ENCODE results near the gene GLCE.
"Not testable (repeated sequence)": the region's sequence is repeated elsewhere in the genome, so short reads cannot be mapped to it uniquely, and the experiment has no call there.

GLCE gene

GRCh38 chr15:69299451-69299886 is 139.0 kb downstream of the GLCE start:
- no peak for DNase-seq (ENCODE audit: low spot score)

- DNase-seq (ENCODE audit: low spot score) = no peak
Measured at GRCh38 chr15:69299943-69300588, 139.6 kb downstream of the GLCE start.

DNA sequence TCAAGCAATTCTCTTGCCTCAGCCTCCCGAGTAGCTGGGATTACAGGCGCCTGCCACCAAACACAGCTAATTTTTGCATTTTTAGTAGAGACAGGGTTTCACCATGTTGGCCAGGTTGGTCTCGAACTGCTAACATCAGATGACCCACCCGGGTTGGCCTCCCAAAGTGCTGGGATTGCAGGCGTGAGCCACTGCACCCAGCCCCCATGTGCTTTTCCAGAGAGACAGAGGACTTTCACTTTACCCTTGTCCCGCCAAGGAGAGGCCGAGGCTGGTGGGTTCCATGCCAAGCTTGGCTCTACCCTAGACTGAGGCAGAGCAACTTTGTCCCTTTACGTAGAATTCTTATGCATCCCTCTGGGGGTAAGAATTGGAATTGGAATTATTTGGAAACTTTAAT is 140.7 kb downstream of the GLCE start:
- not testable (repeated sequence) for DNase-seq (ENCODE audit: low spot score)

DNA sequence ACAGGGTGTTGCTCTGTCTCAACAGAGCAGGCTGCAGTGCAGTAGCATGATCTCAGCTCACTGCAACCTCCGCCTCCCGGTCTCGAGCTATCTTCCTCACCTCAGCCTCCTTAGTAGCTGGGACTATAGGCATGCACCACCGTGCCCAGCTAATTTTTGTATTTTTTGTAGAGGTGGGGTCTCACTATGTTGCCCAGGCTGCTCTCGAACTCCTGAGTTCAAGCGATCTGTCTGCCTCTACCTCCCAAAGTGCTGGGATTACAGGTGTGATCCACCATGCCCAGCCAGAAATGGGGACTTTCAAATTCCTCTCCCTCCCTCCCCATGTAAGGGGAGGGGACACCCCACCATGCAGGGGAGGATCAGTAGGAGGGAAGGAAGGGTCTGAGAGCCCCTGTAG is 141.7 kb downstream of the GLCE start:
- not testable (repeated sequence) for DNase-seq (ENCODE audit: low spot score)

DNA sequence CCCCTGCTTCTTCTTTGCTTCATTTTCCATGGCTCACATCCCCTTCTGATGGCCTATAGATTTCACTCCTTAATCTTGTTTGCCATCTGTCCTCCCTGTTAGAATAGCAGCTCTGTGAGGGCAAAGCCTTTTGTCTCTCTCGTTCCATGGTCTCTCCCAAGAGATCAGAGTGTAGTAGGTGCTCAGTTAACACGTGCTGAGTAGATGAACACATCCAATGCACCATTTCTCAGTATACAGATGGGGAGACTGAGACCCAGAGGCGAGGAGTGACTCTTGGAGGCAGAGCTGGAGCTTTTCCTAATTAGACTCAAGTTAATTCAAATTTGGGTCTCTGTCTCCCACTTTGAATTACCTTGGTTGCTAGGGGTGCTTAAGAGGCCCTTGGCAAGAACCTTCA is 142.5 kb downstream of the GLCE start:
- no peak for DNase-seq (ENCODE audit: low spot score)

DNA sequence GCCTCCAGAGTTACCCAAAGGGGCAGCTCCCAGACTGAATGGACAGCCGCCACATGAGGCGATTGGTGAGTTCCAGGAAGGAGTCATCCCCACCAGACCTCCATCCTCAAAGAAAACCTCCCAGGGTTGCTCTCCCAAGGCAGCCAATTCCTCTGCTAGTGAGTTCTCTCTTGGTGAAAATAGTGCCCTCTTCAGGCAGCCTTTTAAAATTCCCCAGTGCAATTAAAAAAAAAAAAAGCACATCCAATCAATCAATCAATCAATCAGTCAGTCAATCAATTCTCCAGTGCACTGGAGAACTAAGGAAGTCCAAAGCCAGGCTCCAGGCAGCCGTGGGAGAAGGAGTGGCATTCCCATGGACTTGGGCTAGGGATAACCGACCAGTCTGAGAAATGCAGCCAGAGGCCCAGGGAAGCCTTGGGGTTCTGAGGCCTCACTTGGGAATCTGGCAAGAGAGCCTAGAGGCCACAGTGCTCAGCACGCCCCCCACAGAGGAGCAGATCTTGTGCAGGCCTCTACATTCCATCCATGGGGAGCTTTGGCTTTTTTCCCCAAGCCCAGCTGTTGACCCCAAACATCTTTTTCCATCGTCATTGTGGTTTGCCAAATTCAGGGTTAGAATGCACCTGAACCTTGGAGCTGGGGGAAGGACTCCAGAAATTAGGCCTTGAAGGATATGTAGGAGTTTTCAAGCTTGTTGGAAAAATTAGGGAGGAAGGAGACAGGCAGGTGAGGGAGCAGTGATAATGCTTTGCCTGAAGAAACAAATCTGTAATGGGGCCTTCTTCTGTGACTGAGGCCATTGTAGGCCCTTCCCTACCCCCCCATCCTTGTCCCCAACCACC is 143.1 kb downstream of the GLCE start:
- DNase-seq (ENCODE audit: low spot score) = peak; percentile 14

- peak; percentile 36 for DNase-seq (ENCODE audit: low spot score)
Measured at GRCh38 chr15:69304182-69304545, 143.7 kb downstream of the GLCE start.

GRCh38 chr15:69305204-69305931 is 144.9 kb downstream of the GLCE start:
- DNase-seq (ENCODE audit: low spot score) = peak; percentile 93

DNA sequence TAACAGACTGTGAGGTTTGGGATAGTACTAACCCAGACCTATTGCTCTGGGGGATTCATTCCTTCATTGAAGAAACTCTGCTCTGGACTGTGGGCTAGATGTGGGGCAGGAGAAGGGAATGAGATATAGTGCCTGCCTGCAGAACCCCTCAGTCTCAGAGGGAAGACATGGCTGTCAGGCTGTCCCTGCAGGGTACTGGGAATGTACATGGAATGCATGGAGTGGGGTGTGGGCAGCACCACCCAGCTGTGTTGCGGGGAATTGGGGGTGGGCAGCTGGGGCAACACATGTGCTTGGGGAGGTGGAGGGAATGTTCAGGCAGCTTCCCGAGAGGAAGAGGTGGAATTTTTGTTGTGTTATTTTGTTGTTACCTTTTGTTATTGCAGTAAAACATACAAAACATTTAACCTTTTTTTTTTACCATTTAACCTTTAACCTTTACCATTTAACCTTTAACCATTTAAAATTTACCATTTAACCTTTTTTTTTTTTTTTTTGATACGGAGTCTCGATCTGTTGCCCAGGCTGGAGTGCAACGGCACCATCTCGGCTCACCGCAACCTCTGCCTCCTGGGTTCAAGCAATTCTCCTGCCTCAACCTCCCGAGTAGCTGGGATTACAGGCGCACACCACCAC is 145.6 kb downstream of the GLCE start:
- DNase-seq (ENCODE audit: low spot score) = no peak

- DNase-seq (ENCODE audit: low spot score) = no peak
Measured at GRCh38 chr15:69307939-69308338, 147.5 kb downstream of the GLCE start.

GRCh38 chr15:69308949-69309348 is 148.5 kb downstream of the GLCE start:
- no peak for DNase-seq (ENCODE audit: low spot score)

- peak; percentile 24 for DNase-seq (ENCODE audit: low spot score)
Measured at GRCh38 chr15:69311319-69311721, 150.9 kb downstream of the GLCE start.

DNA sequence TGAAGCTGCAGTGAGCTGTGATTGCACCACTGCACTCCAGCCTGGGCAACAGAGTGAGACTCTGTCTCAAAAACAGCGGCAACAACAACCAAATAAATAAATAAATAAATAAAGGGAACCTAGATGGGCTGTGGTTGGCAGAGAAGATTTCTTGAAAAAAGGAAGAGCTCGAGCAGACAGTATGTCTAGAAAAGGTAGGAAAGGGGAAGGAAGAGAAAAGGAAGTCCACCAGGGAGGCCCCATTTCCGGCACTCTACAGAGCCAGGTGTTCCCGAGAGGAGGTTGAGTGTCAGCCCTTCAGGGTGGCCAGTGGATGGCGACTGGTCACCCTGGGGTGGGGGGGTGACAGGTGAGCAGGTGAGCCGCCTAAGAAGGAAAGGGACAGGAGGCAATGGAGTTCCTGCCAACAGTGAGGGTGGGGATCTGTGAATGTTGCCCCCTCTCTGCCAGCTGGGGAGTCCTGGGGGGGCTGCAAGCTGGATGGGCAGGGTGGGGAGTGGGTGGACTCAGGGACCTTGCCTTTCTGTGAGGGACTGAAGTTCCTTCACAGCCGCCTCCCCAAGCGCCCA is 153.1 kb downstream of the GLCE start:
- no peak for DNase-seq (ENCODE audit: low spot score)

GRCh38 chr15:69314131-69314530 is 153.7 kb downstream of the GLCE start:
- no peak for DNase-seq (ENCODE audit: low spot score)

DNA sequence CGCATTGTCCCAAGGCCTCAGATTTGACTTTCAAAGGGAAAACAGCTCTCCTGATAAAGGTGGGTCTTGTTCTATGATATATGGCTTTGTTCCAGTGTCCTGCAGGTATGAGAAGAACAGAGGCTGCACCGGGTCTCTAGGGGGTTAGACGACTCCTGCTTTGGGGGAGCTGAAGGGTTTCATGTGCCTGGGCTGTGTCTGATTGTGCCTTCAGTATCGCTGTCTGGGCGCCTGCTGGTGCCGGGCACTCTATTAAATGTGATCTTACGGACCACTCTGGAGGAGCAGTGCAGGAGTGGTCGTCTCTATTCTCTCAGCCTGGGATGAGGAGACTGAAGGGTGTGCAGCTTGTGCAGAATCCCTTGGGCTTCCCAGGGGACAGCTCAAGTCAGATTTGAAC is 154.3 kb downstream of the GLCE start:
- no peak for DNase-seq (ENCODE audit: low spot score)

GRCh38 chr15:69315402-69316110 is 155.1 kb downstream of the GLCE start:
- DNase-seq (ENCODE audit: low spot score) = no peak

DNA sequence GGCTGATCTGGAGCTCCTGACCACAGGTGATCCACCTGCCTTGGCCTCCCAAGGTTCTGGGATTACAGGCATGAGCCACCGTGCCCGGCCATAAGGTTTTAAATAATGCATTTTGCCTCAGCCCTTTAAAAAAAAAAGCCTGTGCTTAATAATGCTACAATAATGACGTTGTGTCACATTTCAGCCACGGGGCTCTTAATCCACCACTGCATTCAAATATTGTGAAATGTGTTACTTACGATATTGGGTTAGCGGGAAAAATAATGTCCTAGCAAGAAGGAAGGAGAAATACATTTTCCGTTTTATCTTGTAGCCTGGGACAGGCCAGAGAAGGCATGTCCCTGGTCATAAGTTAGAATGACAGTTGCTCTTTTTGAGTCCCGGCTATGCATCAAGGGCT is 155.9 kb downstream of the GLCE start:
- DNase-seq (ENCODE audit: low spot score) = no peak

DNA sequence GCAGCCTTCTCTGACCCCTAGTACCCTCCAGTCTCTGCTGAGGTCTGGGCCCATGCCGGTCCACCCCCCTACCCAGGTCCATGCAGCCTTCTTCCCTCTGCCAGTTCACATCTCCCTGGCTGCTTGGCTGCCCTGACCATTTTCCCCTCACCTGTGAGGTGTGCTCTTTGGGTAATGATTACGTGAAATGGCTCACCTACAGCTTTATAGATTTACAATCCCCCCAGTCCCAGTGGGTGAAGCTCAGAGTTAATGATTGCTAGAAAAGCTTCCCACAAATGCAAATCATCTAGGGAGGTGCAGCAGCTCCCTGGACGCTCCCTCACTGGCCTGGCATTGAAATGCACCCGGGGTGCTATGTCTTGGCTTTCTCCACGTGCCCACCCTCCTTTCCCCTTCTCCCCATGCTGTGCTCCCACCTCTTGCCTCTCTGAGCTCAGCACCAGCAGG is 157.0 kb downstream of the GLCE start:
- DNase-seq (ENCODE audit: low spot score) = no peak

DNA sequence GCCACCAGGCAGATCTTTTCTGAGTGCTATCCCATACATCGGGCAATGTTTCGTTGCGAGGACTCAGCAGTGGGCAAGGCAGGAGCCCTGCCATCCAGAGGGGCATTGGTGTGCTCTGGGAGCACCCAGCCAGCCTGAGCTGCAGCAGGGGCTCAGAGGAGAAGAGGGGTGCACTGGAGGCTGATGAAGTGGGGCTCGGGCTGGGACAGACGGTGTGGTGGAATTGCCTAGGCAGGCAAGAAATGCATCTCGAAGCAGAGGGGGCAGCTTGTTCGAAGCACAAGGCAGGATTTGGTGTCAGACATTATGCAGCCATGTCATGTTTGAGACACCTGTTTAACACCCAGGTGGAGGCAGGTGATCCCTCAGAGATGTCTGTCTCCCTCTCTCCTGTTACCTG is 157.6 kb downstream of the GLCE start:
- DNase-seq (ENCODE audit: low spot score) = no peak

DNA sequence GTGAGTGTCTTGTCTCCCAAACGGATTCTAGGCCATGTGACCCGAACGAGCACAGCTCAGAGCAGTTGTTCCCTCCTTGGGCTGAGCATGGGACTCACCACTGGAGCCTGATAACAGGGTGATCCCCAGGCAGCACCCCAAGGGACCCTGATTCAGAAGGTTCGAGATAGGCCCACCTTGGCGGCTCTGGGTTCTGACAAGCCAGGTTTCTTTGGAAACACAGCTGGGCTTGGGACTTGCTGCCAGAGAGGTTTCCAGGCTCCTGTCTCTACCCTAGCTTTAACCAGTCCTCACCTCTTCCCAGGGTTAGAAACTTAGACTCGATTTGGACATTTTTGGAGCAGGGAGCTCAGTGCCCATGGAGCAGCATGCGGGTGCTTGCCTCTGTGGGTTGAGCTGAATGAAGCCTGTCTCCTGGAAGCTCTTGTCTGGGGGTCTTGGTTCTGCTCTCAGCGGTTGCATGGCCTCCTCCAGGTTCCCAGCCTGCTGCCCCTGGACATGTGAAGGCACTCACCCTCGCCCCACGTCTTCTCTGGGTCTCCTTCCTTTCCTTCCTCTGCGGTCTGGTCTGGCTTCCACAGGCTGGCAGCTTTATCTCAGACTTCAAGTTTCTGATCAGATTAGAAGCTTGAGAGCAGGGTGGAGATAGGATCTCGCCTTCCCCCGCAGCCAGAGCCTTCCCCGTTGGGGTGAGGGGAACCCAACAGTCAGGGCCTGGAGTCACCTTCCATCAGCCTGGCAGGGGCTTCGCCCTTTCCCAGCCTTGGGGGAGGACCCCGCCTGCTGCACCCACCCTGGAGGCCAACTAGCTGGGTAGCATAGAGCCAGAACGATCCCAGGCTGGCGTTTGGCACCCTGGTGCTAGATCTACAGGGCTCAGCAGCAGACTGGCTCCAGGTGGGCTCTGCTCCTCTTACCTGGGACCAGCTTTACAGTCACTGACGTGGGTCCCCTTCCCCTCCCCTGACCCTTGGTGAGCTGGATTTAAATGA is 159.2 kb downstream of the GLCE start:
- DNase-seq (ENCODE audit: low spot score) = no peak

All from RKO (cell line).